Erythroblast (primary cell): ENCODE results near the gene COL1A2.

Source experiments
- GATA1 ChIP-seq: IDR thresholded peaks from 2 replicates; pipeline ENCODE4 v1.6.1; 2011; ENCODE audit warnings: low read depth, mild to moderate bottlenecking, control low read depth, low read length, moderate library complexity
- POLR2A ChIP-seq: IDR thresholded peaks from 2 replicates; pipeline ENCODE4 v1.6.1; 2011; ENCODE audit warnings: mild to moderate bottlenecking, low read length

DNA sequence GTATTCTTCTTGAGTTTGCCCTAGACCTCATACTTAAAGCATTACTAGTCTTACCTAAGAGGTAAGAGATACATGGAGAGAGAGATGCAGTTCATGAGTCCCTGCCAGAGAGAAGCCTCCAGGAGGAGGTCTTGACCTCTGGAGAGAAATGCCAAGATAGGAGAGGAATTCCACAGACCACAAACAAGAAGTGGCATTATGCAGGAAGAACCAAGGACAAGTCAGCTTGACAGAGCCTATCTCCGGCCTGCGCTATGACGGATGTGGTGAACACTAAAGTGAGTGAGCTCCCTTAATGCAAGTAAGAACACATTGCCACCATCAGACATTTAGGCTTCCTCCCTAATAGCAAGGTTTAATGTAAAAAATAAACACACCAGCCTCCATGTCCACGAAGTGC, 27.9 kb upstream of the COL1A2 start:
- TF ChIP-seq POLR2A (no peak), GATA1 (no peak)
